Endothelial cell of umbilical vein (primary cell): ENCODE results near the gene TBX21. TPM values are rescaled to one million over a fixed set of nuclear protein-coding genes. Genes with fewer than 3 reads are reported as not detected.

ENCODE experiments used
- BruUV-seq: library from RNA; stranded (reverse); fragments of 400-500 nt; replicated peaks from 2 replicates; lab custom pipeline; 2021; lab: Mats Ljungman, UMichigan
- CTCF ChIA-PET: fragments of 300-600, 350-600 bp; sonication (Branson Sonifier 250); formaldehyde crosslinking; loops from one replicate; lab custom pipeline; 2021; ENCODE audit warnings: antibody characterized with exemption, inconsistent platforms; lab: Charles Lee
- POLR2A ChIA-PET: fragments of 300-600, 350-600 bp; sonication (Branson Sonifier 250); formaldehyde crosslinking; loops from one replicate; lab custom pipeline; 2021; ENCODE audit warnings: antibody characterized with exemption, inconsistent platforms; lab: Charles Lee
- DNase-seq: peaks from one replicate; pipeline ENCODE4 v3.0.0-alpha.2; 2011; ENCODE audit warnings: low read depth, low spot score
- FAIRE-seq: peaks from 2 replicates; lab custom pipeline; 2011; peaks lifted over from hg19 to GRCh38; lab: Jason Lieb, UNC
- H2AFZ ChIP-seq: 2 replicates; pipeline ENCODE4 v1.6.0; 2012; ENCODE audit warnings: low read depth, low read length, control low read depth, inconsistent platforms
- H3K27ac ChIP-seq: 2 replicates; pipeline ENCODE4 v1.5.1; 2011; ENCODE audit warnings: low read depth, mild to moderate bottlenecking, control low read depth, low read length, moderate library complexity; ENCODE audit not compliant: insufficient read depth
- H3K27me3 ChIP-seq, 2 experiments: 2 replicates each; pipeline versions ENCODE4 v1.6.0 to v1.6.1; 2011; ENCODE audit warnings: low read length in 2 of 2, mixed read lengths in 1 of 2; ENCODE audit not compliant: control insufficient read depth in 2 of 2, insufficient read depth in 2 of 2
- H3K36me3 ChIP-seq, 2 experiments: 2 replicates in 1 of 2; 3 replicates in 1 of 2; pipeline ENCODE4 v1.5.1; 2011; ENCODE audit warnings: low read length in 2 of 2, mild to moderate bottlenecking in 1 of 2, moderate library complexity in 1 of 2; ENCODE audit not compliant: control insufficient read depth in 2 of 2, insufficient read depth in 2 of 2; ENCODE audit errors: extremely low read depth in 1 of 2
- H3K4me1 ChIP-seq: 3 replicates; pipeline ENCODE4 v1.5.1; 2011; ENCODE audit warnings: mild to moderate bottlenecking, low read length; ENCODE audit not compliant: control insufficient read depth, insufficient read depth; ENCODE audit errors: extremely low read depth
- H3K4me2 ChIP-seq: 2 replicates; pipeline ENCODE4 v1.6.1; 2011; ENCODE audit warnings: low read length, control low read depth, mixed read lengths; ENCODE audit not compliant: insufficient read depth
- H3K4me3 ChIP-seq, 3 experiments: fragments of 200-600 bp in 1 of 3; sonication (generic), shearing (Covaris generic) in 1 of 3; replicated peaks in 1 of 3; 2 replicates each; pipeline ENCODE4 v1.5.1; 2011 to 2016; ENCODE audit warnings: control low read depth in 3 of 3, low read length in 3 of 3, mild to moderate bottlenecking in 2 of 3, inconsistent platforms in 1 of 3, low read depth in 1 of 3, moderate library complexity in 1 of 3; ENCODE audit not compliant: insufficient read depth in 1 of 3
- H3K79me2 ChIP-seq: 2 replicates; pipeline ENCODE4 v1.6.0; 2012; ENCODE audit warnings: low read length, inconsistent platforms; ENCODE audit not compliant: control insufficient read depth, insufficient read depth
- H3K9ac ChIP-seq: replicated peaks from 2 replicates; pipeline ENCODE3; 2011; ENCODE audit warnings: low read length, control low read depth; ENCODE audit not compliant: insufficient read depth; ENCODE audit errors: extremely low read depth
- H3K9me1 ChIP-seq: replicated peaks from 3 replicates; pipeline ENCODE4 v1.6.0; 2011; ENCODE audit warnings: mild to moderate bottlenecking, low read length; ENCODE audit not compliant: control insufficient read depth, insufficient read depth; ENCODE audit errors: extremely low read depth
- H3K9me3 ChIP-seq: replicated peaks from 2 replicates; pipeline ENCODE4 v1.5.1; 2012; ENCODE audit warnings: low read length, inconsistent platforms; ENCODE audit not compliant: control insufficient read depth, insufficient read depth
- H4K20me1 ChIP-seq: replicated peaks from 2 replicates; pipeline ENCODE3; 2011; ENCODE audit warnings: mild to moderate bottlenecking, low read length; ENCODE audit not compliant: control insufficient read depth, insufficient read depth; ENCODE audit errors: extremely low read depth
- FOS ChIP-seq: IDR thresholded peaks from 2 replicates; pipeline ENCODE4 v1.6.1; 2011; ENCODE audit warnings: mild to moderate bottlenecking, low read length, moderate library complexity, borderline replicate concordance; ENCODE audit not compliant: insufficient read depth
- GATA2 ChIP-seq: IDR thresholded peaks from 2 replicates; pipeline ENCODE4 v1.7.0; 2011; ENCODE audit warnings: low read depth, mild to moderate bottlenecking, moderate library complexity, mixed read lengths, low read length; ENCODE audit not compliant: insufficient read length, insufficient read depth
- JUN ChIP-seq: IDR thresholded peaks from 2 replicates; pipeline ENCODE4 v1.6.1; 2011; ENCODE audit warnings: borderline replicate concordance, low read depth; ENCODE audit not compliant: insufficient read length, insufficient read depth
- MYC ChIP-seq: IDR thresholded peaks from one replicate; pipeline ENCODE4 v1.6.1; 2011; ENCODE audit warnings: mild to moderate bottlenecking, low read depth, low read length
- POLR2A ChIP-seq: IDR thresholded peaks from 2 replicates; pipeline ENCODE4 v1.6.1; 2012; ENCODE audit warnings: low read depth, mild to moderate bottlenecking, control low read depth, low read length
- POLR2AphosphoS5 ChIP-seq: IDR thresholded peaks from 2 replicates; pipeline ENCODE4 v1.6.1; 2012; ENCODE audit warnings: low read depth, mild to moderate bottlenecking, control low read depth, low read length, moderate library complexity; ENCODE audit not compliant: insufficient read depth
- dilution Hi-C: fragments of 300-500 bp; cut with MboI; formaldehyde crosslinking; loops from one replicate; pipeline ENCODE4 v1.15.0; 2019; ENCODE audit warnings: low sequenced_read_pairs; ENCODE audit not compliant: extremely low pct_ligation_motif_present
- intact Hi-C: fragments of 100-400 bp; cut with micrococcal nuclease; formaldehyde crosslinking; loops from one replicate; pipeline ENCODE4 v1.10.0; 2022
- polyA plus RNA-seq, 4 experiments: library from polyadenylated mRNA; depleted of rRNA in 3 of 4; stranded (reverse) in 3 of 4; unstranded in 1 of 4; fragments of >200 nt; gene quantifications; 2 replicates each; pipeline versions ENCODE4 v1.2.1 to v1.2.3, GENCODE V29; 2011 to 2012; ENCODE audit warnings: missing spikeins in 1 of 4
- total RNA-seq: library from RNA; stranded (reverse); gene quantifications from 2 replicates; pipeline ENCODE4 v1.2.3, GENCODE V29; 2021
- TF ChIP-seq, protein P1 (sequence below), 2 donors: IDR thresholded peaks; 1 replicate in 1 of 2; 2 replicates in 1 of 2; pipeline ENCODE4 v1.5.1; 2011; ENCODE audit warnings: low read length in 2 of 2, mild to moderate bottlenecking in 2 of 2, moderate library complexity in 2 of 2, control low read depth in 1 of 2, inconsistent platforms in 1 of 2, low read depth in 1 of 2; ENCODE audit not compliant: insufficient read depth in 1 of 2; ENCODE audit errors: extremely low read depth in 1 of 2
- TF ChIP-seq, protein P2 (sequence below): IDR thresholded peaks from 2 replicates; pipeline ENCODE4 v1.6.1; 2011; ENCODE audit not compliant: insufficient read depth, insufficient read length

TBX21 gene
- total and polyA plus RNA-seq, 2 donors (not counting 3 experiments of a cell fraction or from before 2014, with no cell fraction given) = not detected

DNA sequence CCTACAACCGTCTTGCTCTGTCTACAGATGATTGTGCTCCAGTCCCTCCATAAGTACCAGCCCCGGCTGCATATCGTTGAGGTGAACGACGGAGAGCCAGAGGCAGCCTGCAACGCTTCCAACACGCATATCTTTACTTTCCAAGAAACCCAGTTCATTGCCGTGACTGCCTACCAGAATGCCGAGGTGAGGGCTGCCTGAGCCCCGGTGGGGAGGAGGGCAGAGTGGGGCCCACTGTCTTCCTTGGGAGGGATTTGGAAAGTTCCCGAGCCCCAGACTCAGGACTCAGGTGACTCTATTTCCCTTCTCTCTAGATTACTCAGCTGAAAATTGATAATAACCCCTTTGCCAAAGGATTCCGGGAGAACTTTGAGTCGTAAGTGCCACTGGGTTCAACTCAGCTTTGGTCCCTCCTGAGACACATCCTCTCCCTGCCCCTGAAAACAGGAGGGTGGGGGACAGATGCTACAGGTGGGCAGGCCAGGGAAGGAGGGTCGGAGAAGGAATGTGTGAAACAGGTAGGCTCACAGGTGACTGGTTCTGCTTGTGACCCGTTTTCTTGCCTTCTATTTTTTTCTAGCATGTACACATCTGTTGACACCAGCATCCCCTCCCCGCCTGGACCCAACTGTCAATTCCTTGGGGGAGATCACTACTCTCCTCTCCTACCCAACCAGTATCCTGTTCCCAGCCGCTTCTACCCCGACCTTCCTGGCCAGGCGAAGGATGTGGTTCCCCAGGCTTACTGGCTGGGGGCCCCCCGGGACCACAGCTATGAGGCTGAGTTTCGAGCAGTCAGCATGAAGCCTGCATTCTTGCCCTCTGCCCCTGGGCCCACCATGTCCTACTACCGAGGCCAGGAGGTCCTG, 11.4 kb downstream of the TBX21 start:
- Histone ChIP-seq H3K9me1 (no peaks in the 10 kb centered on the region), H3K27ac (no peak overlapping the region), H3K27me3 (peaks cover 9% of the 10 kb centered on the region in 2 experiments), H3K79me2 (no peaks in the 10 kb centered on the region), H3K4me2 (no peak overlapping the region), H4K20me1 (no peaks in the 10 kb centered on the region), H3K9me3 (no peaks in the 10 kb centered on the region), H2AFZ (no peak overlapping the region), H3K36me3 (no peaks in the 10 kb centered on the region), H3K9ac (no peak overlapping the region), H3K4me1 (no peaks in the 10 kb centered on the region), H3K4me3 (no peak overlapping the region)
- DNase-seq (no peak), FAIRE-seq (no peak)
- no TSS peak for BruUV-seq
- CTCF ChIA-PET = no interaction called here
- intact Hi-C loops (no loop called here), dilution Hi-C loops (no loop called here)
- no peak for TF ChIP-seq POLR2A
- no peak for TF ChIP-seq FOS
- no peak for TF ChIP-seq POLR2AphosphoS5
- no peak for TF ChIP-seq MYC
- no peak for TF ChIP-seq GATA2
- TF ChIP-seq, protein P1, sequence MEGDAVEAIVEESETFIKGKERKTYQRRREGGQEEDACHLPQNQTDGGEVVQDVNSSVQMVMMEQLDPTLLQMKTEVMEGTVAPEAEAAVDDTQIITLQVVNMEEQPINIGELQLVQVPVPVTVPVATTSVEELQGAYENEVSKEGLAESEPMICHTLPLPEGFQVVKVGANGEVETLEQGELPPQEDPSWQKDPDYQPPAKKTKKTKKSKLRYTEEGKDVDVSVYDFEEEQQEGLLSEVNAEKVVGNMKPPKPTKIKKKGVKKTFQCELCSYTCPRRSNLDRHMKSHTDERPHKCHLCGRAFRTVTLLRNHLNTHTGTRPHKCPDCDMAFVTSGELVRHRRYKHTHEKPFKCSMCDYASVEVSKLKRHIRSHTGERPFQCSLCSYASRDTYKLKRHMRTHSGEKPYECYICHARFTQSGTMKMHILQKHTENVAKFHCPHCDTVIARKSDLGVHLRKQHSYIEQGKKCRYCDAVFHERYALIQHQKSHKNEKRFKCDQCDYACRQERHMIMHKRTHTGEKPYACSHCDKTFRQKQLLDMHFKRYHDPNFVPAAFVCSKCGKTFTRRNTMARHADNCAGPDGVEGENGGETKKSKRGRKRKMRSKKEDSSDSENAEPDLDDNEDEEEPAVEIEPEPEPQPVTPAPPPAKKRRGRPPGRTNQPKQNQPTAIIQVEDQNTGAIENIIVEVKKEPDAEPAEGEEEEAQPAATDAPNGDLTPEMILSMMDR (IDR thresholded peaks at IDR 0.05; ENCODE audit: extremely low read depth in 1 of 2, insufficient read depth in 1 of 2, low read depth in 1 of 2, low read length in 2 of 2) = no peak
- no peak for TF ChIP-seq JUN
- TF ChIP-seq, protein P2, sequence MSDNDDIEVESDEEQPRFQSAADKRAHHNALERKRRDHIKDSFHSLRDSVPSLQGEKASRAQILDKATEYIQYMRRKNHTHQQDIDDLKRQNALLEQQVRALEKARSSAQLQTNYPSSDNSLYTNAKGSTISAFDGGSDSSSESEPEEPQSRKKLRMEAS = no peak
- POLR2A ChIA-PET = interaction anchor here (0.7 kb wide), 1 partner anchor 40 kb away, joined by 3 read pairs; no protein-coding TSS in a partner anchor
